ENCODE results near the gene PSPH. TPM values are rescaled to one million over a fixed set of nuclear protein-coding genes. Genes with fewer than 3 reads are reported as not detected.
A peak's percentile ranks its signal among the peaks of the same experiment; 100 is the strongest.
"Not testable (repeated sequence)": the region's sequence is repeated elsewhere in the genome, so short reads cannot be mapped to it uniquely, and the experiment has no call there.

The PSPH gene
- total and polyA plus RNA-seq, 8 donors = 0.45 to 53.1 (median 5.7) TPM

DNA sequence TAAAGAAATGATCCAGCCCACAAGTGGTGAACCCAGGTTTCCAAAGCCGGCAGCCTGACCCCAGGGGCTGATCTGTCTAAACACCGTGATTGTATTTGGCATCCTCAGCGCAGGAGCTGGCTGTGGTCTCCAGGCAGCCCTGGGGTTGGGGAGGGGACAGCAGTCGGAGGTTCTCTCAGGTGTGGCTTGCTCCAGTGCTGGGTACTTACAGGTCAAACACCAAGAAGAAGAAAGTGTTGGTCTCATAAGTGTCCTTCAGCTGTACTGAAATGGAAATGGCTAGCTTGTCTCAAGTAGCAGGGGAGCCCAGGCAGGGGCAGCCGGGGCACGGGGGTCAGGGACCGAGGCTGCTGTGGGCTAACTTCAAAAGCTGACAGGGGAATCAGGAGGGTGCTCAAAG is 35.5 kb upstream of the PSPH start:
- peaks cover 2 to 50% (median 48%) of the 10 kb centered on the region in 4 donors for H3K36me3 ChIP-seq
- TF ChIP-seq EP300 (IDR thresholded peaks at IDR 0.05) (no peak), POLR2A (IDR thresholded peaks at IDR 0.05) (no peak), POLR2AphosphoS5 (IDR thresholded peaks at IDR 0.05) (no peak)
- TF ChIP-seq, protein P1, sequence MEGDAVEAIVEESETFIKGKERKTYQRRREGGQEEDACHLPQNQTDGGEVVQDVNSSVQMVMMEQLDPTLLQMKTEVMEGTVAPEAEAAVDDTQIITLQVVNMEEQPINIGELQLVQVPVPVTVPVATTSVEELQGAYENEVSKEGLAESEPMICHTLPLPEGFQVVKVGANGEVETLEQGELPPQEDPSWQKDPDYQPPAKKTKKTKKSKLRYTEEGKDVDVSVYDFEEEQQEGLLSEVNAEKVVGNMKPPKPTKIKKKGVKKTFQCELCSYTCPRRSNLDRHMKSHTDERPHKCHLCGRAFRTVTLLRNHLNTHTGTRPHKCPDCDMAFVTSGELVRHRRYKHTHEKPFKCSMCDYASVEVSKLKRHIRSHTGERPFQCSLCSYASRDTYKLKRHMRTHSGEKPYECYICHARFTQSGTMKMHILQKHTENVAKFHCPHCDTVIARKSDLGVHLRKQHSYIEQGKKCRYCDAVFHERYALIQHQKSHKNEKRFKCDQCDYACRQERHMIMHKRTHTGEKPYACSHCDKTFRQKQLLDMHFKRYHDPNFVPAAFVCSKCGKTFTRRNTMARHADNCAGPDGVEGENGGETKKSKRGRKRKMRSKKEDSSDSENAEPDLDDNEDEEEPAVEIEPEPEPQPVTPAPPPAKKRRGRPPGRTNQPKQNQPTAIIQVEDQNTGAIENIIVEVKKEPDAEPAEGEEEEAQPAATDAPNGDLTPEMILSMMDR (IDR thresholded peaks at IDR 0.05) = no peak
- no peaks in the 10 kb centered on the region for H3K27me3 ChIP-seq
- no peaks in the 10 kb centered on the region for H3K9me3 ChIP-seq
- 88 to 95% (median 95%) methylated on average over 7 of the region's 7 CpGs for WGBS, 5 donors
- no peak for DNase-seq
- no peak overlapping the region for H3K4me3 ChIP-seq
- intact Hi-C loops (cut with DNase I; ENCODE audit: low total_unique reads) = no loop called here
- peaks cover 1 to 14% (median 9%) of the 10 kb centered on the region in 4 donors for H3K4me1 ChIP-seq
- no peak overlapping the region for H3K27ac ChIP-seq

DNA sequence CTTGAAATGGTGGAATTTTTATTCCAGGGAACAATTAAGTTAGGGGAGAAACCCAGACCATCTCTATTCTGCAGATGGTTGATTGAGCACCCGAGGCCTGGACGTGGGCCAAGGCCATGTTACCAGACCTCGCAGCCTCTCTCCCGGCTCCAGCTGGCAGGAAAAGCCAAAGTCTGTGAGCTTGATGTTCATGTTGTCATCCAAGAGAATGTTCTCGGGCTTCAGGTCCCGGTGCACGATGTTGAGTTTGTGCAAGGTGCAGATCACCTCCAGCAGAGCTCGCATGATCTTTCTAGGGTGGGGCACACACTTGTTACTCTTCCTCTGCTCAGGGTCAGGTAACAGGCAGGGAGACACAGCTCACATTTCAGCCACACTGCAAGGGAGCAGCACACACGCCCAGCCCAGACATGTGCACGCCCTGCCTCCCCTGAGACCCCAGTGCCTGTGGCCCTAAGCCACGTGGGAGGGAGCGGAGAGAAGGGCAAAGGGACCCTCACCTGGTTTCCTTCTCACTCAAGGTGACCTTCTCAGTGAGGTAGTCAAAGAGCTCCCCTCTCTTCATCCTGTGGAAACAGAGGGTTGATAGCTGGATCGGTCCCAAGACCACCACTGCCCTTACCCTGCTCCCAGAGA is 32.0 kb upstream of the PSPH start:
- no peak overlapping the region for H3K27ac ChIP-seq
- H3K9me3 ChIP-seq = no peaks in the 10 kb centered on the region
- DNase-seq = peak in 1 of 2 donors; percentile 61
- H3K27me3 ChIP-seq = no peaks in the 10 kb centered on the region
- intact Hi-C loops (cut with DNase I; ENCODE audit: low total_unique reads) = no loop called here
- no peak overlapping the region for H3K4me3 ChIP-seq
- H3K4me1 ChIP-seq = peaks cover 16 to 31% (median 25%) of the 10 kb centered on the region in 4 donors
- peaks cover 21 to 70% (median 63%) of the 10 kb centered on the region in 4 donors for H3K36me3 ChIP-seq
- TF ChIP-seq POLR2A (IDR thresholded peaks at IDR 0.05) (no peak), POLR2AphosphoS5 (IDR thresholded peaks at IDR 0.05) (no peak), EP300 (IDR thresholded peaks at IDR 0.05) (no peak)
- TF ChIP-seq, protein P1 (IDR thresholded peaks at IDR 0.05) = no peak
- 47 to 64% (median 62%) methylated on average over 11 to 13 of the region's 13 CpGs for WGBS, 5 donors

DNA sequence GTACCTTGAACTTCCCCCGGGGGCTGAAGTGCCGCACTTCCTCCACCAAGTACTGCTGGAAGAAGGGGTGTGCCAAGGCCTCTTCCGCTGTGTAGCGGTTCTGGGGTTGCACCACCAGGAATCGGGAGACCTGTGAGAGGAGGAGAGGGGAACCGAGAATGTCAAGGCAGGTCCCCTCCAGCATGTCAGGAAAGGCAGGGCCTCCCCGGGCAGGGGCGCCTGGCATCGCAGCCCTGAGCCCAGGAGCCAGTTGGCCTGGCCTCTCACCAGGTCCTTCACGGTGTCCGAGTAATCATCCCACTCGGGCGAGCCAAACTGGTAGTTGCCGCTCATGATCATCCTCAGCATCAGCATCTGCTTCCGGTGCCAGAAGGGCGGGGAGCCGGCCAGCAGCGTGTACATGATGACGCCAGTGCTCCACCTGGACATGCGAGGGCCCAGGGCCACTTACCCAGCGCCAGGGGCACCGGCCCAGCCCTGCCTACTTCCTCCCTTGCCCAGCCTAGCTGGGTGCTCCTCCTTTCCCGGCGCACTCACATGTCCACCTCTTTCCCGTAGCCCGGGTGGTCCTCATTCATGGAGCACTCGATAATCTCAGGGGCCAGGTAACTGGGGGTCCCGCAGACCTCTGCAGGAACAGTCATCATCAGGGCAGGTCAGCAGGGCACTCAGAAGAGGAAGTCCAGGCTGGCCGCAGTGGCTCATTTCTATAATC is 30.5 kb upstream of the PSPH start:
- WGBS, 5 donors = 92 to 97% (median 94%) methylated on average over 26 to 29 of the region's 29 CpGs
- DNase-seq = no peak
- Histone ChIP-seq H3K4me3 (no peak overlapping the region), H3K4me1 (peaks cover 16 to 31% (median 25%) of the 10 kb centered on the region in 4 donors), H3K36me3 (peaks cover 25 to 70% (median 57%) of the 10 kb centered on the region in 4 donors), H3K27me3 (no peaks in the 10 kb centered on the region), H3K9me3 (no peaks in the 10 kb centered on the region), H3K27ac (no peak overlapping the region)
- intact Hi-C loops (cut with DNase I; ENCODE audit: low total_unique reads) = no loop called here
- TF ChIP-seq EP300 (IDR thresholded peaks at IDR 0.05) (no peak), POLR2AphosphoS5 (IDR thresholded peaks at IDR 0.05) (no peak)
- TF ChIP-seq, protein P1 (IDR thresholded peaks at IDR 0.05) = no peak

DNA sequence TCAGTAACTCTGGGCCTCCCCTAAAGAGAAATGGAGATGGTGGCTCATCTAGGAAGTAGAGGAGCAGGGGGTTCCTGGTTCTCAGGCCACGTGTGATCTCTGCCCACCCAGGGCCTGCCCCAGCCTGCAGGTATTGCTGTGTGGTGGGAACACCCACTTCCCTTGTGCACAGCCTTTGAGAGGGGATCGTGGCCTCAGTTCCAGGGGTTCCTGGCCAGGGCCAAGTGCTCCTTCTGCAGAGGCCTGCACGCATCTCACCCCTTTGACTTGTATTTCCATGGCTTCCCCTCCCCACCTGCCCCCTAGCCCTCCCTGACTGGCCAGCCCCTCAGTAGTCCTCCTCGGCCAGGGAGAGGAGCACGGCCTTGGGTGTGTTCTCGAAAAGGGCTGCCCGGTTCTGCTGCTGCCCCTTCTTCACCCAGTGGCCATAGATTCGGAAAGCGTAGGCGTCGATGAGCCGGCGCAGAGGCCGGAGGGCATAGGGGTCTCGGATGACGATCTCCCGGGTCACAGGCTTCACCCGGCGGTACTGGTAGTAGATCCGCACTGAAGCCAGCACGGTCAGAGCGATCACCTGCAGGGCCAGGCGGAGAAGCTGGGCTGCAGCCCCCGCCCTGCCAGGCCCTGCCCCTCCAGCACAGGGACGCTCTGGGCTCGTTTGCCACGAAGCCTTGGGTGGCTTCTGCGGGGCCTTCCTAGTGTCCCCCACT is 29.6 kb upstream of the PSPH start:
- peaks cover 28 to 68% (median 48%) of the 10 kb centered on the region in 4 donors for H3K36me3 ChIP-seq
- intact Hi-C loops (cut with DNase I; ENCODE audit: low total_unique reads); H3K4me3 ChIP-seq; DNase-seq; H3K9me3 ChIP-seq; H3K27me3 ChIP-seq: not testable (repeated sequence)
- H3K27ac ChIP-seq = peak overlapping the region in 3 of 5 donors; percentile 74 to 79 (median 75)
- 93 to 97% (median 94%) methylated on average over 22 to 28 of the region's 28 CpGs for WGBS, 5 donors
- H3K4me1 ChIP-seq = peaks cover 16 to 31% (median 25%) of the 10 kb centered on the region in 4 donors
